ENCODE measurements around the gene FMN1. TPM values are rescaled to one million over a fixed set of nuclear protein-coding genes. Genes with fewer than 3 reads are reported as not detected.

The FMN1 gene
- total and polyA plus RNA-seq, 2 of the 13 experiments (the other 11 are each of a cell fraction or from before 2014, with no cell fraction given) = 0.20 to 0.60 TPM

DNA sequence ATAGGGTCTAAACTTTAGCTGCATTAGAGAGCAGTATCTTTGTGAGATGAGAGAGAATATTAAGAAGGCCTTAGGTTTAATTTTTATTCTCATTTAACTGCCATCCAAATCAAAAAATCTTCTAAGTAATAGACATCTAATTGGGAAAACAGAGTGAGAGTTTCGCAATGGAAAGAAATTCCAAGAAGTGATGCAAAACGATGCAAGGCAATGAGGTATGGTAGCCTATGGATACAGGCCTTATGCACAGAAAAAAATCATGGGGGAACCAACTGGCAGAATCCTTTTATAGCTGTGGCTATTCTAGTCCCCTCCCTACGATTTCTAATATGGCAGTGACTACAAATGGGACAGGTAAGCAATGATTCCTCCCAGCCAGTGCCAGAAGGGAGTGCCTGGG, 250.8 kb downstream of the FMN1 start:
- no peak overlapping the region for H3K4me2 ChIP-seq (ENCODE audit: low read depth, low read length)

GRCh38 chr15:32942401-32942841, 252.1 kb downstream of the FMN1 start:
- in situ Hi-C loops (cut with HindIII; ENCODE audit: extremely low pct_ligation_motif_present, low pct_unique_long_range_greater_than_20kb) = no loop called here
- POLR2A ChIA-PET = no interaction called here

More for the DNA sequence above, 250.8 kb downstream of the FMN1 start:
- H3K27me3 ChIP-seq (ENCODE audit: control insufficient read depth in 1 of 2, insufficient read depth in 2 of 2, low read length in 2 of 2) = no peaks in the 10 kb centered on the region; a peak in 1 of 5 replicates
- H3K4me3 ChIP-seq (replicated peaks in 1 of 3; ENCODE audit: insufficient read depth in 1 of 3, low read depth in 2 of 3, low read length in 3 of 3) = no peak overlapping the region
- no peaks in the 10 kb centered on the region for H3K79me2 ChIP-seq (ENCODE audit: insufficient read depth, low read length)
- in situ Hi-C loops (cut with HindIII; ENCODE audit: extremely low pct_ligation_motif_present, low pct_unique_long_range_greater_than_20kb) (no loop called here), intact Hi-C loops (cut with micrococcal nuclease; ENCODE audit: unreplicated experiment) (no loop called here)
- BruUV-seq (replicated peaks) = no TSS peak
- no peaks in the 10 kb centered on the region for H4K20me1 ChIP-seq (ENCODE audit: insufficient read depth, low read length)
- ChIA-PET POLR2A (no interaction called here), CTCF (ENCODE audit: low intra/inter-chr PET ratio, low total read pairs) (no interaction called here)
- H3K9me3 ChIP-seq (ENCODE audit: low read length) = no peaks in the 10 kb centered on the region
- H3K9ac ChIP-seq (ENCODE audit: insufficient read depth, low read depth, low read length) = no peak overlapping the region
- FAIRE-seq (no peak), ATAC-seq (no peak), DNase-seq (ENCODE audit: low spot score) (no peak)
- WGBS (ENCODE audit: low lambda C conversion rate) = 36% methylated on average over 3 of the region's 3 CpGs
- no peak overlapping the region for H3K27ac ChIP-seq (ENCODE audit: extremely low read length, insufficient read depth, low read length)
- no peak for TF ChIP-seq ZBTB10 (CRISPR knock-in tag; IDR thresholded peaks at IDR 0.05; ENCODE audit: borderline replicate concordance)
- 0 out of 2 replicates have a peak, but pooled peaks have one; percentile 32 for TF ChIP-seq CEBPB (IDR thresholded peaks at IDR 0.05; ENCODE audit: borderline replicate concordance, low read depth, low read length)
- no peak overlapping the region for H2AFZ ChIP-seq (ENCODE audit: low read length)
- no peaks in the 10 kb centered on the region for H3K36me3 ChIP-seq (replicated peaks in 1 of 2; ENCODE audit: control insufficient read depth in 1 of 2, insufficient read depth in 2 of 2, low read length in 2 of 2)
- H3K4me1 ChIP-seq (ENCODE audit: insufficient read depth, low read length) = no peaks in the 10 kb centered on the region

More at GRCh38 chr15:32942401-32942841, 252.1 kb downstream of the FMN1 start:
- ATAC-seq (no peak), DNase-seq (ENCODE audit: low spot score) (no peak), FAIRE-seq (no peak)
- no peaks in the 10 kb centered on the region; a peak in 1 of 5 replicates for H3K27me3 ChIP-seq (ENCODE audit: control insufficient read depth in 1 of 2, insufficient read depth in 2 of 2, low read length in 2 of 2)
- H3K4me2 ChIP-seq (ENCODE audit: low read depth, low read length) = no peak overlapping the region
- H3K9me3 ChIP-seq (ENCODE audit: low read length) = no peaks in the 10 kb centered on the region
- H3K4me1 ChIP-seq (ENCODE audit: insufficient read depth, low read length) = no peaks in the 10 kb centered on the region
- intact Hi-C loops (cut with micrococcal nuclease; ENCODE audit: unreplicated experiment) = no loop called here
- no peaks in the 10 kb centered on the region for H3K36me3 ChIP-seq (replicated peaks in 1 of 2; ENCODE audit: control insufficient read depth in 1 of 2, insufficient read depth in 2 of 2, low read length in 2 of 2)
- H3K79me2 ChIP-seq (ENCODE audit: insufficient read depth, low read length) = no peaks in the 10 kb centered on the region
- CTCF ChIA-PET (ENCODE audit: low intra/inter-chr PET ratio, low total read pairs) = no interaction called here
- 14% methylated on average over 2 of the region's 2 CpGs for WGBS (ENCODE audit: low lambda C conversion rate)
- no peak overlapping the region for H3K27ac ChIP-seq (ENCODE audit: extremely low read length, insufficient read depth, low read length)
- no TSS peak for BruUV-seq (replicated peaks)
- no peaks in the 10 kb centered on the region for H4K20me1 ChIP-seq (ENCODE audit: insufficient read depth, low read length)
- no peak overlapping the region for H3K4me3 ChIP-seq (replicated peaks in 1 of 3; ENCODE audit: insufficient read depth in 1 of 3, low read depth in 2 of 3, low read length in 3 of 3)
- H2AFZ ChIP-seq (ENCODE audit: low read length) = no peak overlapping the region
- TF ChIP-seq ZBTB25 (CRISPR knock-in tag; IDR thresholded peaks at IDR 0.05) = no peak
- no peak overlapping the region for H3K9ac ChIP-seq (ENCODE audit: insufficient read depth, low read depth, low read length)

Measured in HepG2 (cell line).